IPS-15b (cell line): ENCODE results near the gene ANKRD60.

Experiments used
- H3K27me3 ChIP-seq: one replicate; pipeline ENCODE4 v1.6.1; 2013; ENCODE audit warnings: low read length; ENCODE audit not compliant: control insufficient read depth, insufficient read depth
- H3K36me3 ChIP-seq: one replicate; pipeline ENCODE4 v1.6.1; 2013; ENCODE audit warnings: low read length; ENCODE audit not compliant: control insufficient read depth, insufficient read depth
- H3K4me1 ChIP-seq: one replicate; pipeline ENCODE4 v1.6.1; 2013; ENCODE audit warnings: mild to moderate bottlenecking, low read length; ENCODE audit not compliant: control insufficient read depth, insufficient read depth
- H3K4me3 ChIP-seq: one replicate; pipeline ENCODE4 v1.5.1; 2013; ENCODE audit warnings: low read depth, low read length
- H3K9ac ChIP-seq: one replicate; pipeline ENCODE4 v1.6.1; 2013; ENCODE audit warnings: low read depth, mild to moderate bottlenecking, low read length
- H3K9me3 ChIP-seq: one replicate; pipeline ENCODE4 v1.6.1; 2013; ENCODE audit warnings: mild to moderate bottlenecking, low read length; ENCODE audit not compliant: control insufficient read depth, insufficient read depth

Gene ANKRD60

DNA sequence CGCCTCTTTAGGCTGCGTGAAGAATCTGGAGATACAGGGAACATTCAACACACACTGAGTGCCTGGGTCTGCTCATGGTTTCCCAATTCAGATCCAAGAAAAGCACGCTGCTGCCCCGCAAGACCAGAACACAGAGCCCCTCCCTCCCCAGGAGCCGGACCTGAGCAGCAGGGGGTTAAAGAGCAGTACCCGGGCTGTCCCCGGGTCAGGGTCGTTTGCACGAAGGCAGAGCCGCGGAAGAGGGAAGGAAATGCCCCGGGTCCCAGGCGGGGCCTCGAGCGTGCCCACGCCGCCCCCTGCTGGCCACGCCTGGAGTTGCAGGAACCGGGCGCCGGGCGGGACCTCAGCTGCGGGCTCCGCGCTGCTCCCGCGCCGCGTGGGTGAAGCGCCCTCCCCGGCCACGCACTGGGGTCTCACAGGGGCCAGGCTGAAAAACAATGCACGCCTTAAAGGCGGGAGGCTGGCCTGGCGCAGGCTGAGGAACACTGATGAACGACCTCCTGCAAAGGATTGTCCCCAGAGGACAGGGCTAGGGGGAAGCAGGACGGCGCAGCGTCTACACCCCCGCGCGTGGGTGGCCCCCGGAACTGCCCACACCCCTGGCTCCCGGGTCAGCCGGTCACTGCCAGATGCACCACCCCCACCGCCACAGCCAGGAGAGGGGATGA is 48.9 kb downstream of the ANKRD60 start:
- Histone ChIP-seq H3K4me3 (peak overlapping the region; percentile 53), H3K27me3 (peaks cover 21% of the 10 kb centered on the region), H3K9me3 (no peaks in the 10 kb centered on the region), H3K4me1 (peaks cover 14% of the 10 kb centered on the region), H3K36me3 (no peaks in the 10 kb centered on the region), H3K9ac (peak overlapping the region; percentile 81)

DNA sequence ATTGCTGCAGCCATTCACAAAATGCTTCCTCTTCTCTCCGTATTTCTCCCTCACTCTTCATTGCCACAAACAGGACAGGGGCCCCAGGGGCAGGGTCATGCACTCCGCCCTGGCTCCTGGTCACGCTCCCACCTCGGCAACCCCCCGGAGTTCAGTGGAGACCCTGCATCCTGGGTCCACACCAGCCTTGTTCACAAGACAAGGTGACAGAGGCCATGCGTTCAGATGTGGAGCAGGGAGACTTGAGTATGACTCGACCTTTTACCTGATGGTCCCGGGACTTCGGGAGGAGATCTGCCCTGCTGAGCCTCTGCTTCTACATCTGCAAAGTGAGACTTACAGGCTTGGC is 49.4 kb downstream of the ANKRD60 start:
- Histone ChIP-seq H3K9ac (no peak overlapping the region), H3K4me3 (peak overlapping the region; percentile 53), H3K27me3 (peaks cover 21% of the 10 kb centered on the region), H3K4me1 (peaks cover 14% of the 10 kb centered on the region), H3K36me3 (no peaks in the 10 kb centered on the region), H3K9me3 (no peaks in the 10 kb centered on the region)

DNA sequence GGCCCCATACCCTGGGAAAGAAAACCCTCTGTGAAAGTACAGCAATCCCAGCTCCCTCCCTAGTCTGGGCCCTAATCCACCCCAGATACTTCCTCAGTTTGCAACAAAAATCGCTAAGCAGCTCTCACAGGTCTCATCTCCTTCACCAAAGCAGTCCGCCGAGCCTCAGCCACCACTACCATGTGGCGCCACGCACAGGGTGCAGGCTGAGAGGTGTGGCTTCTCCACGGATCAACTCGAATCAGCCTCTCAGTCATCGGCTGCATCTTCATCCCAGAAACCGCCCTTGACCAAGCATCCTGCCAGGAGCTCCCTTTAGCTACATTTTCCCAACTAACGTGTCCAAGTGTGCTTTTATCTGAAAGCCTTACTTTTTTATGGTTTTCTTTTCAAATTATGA is 50.7 kb downstream of the ANKRD60 start:
- Histone ChIP-seq H3K36me3 (no peaks in the 10 kb centered on the region), H3K9ac (no peak overlapping the region), H3K4me1 (peaks cover 14% of the 10 kb centered on the region), H3K4me3 (no peak overlapping the region), H3K9me3 (no peaks in the 10 kb centered on the region), H3K27me3 (peaks cover 21% of the 10 kb centered on the region)

DNA sequence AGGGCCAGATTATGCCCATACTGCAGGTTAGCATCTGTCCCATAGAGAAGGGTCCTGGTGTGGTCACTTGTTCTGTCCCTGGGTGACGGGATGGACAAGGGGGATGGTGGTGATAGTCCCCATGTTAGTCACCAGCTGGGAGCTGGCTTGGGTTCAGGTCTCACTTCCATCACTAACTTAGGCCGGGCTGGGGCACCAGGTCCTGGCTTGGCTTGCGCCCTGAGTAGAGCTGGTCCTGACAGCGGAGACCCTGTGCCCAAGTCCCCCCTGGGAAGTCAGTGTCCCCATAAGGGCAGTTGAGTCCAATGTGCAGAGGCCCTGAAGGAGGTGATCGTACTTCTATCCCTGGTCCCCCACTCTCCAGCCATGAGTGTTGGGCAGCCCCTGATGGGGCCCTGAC is 52.6 kb downstream of the ANKRD60 start:
- Histone ChIP-seq H3K27me3 (peaks cover 21% of the 10 kb centered on the region), H3K36me3 (no peaks in the 10 kb centered on the region), H3K9me3 (no peaks in the 10 kb centered on the region), H3K4me1 (peaks cover 14% of the 10 kb centered on the region), H3K4me3 (no peak overlapping the region), H3K9ac (no peak overlapping the region)

DNA sequence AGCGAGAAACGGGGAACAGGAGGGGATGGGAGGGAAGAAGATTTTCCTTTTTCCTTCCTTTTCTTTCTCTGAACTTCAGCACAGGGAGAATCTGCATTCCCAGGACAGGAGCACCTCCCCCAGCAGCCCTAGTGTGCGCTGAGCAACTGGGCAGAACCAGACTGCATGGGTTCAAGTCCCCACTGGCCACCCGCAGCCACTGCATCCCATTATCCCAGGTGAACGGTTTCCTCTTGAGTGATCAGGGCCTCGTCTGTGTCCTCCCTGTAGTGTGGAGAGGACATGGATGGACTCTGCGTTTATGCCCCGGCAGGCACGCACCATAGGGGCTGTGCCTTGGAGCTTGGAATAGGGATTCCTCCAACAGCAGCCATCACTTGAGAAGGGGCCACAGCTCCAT is 53.0 kb downstream of the ANKRD60 start:
- H3K27me3 ChIP-seq, result peaks cover 21% of the 10 kb centered on the region
- H3K9ac ChIP-seq, result no peak overlapping the region
- H3K4me3 ChIP-seq, result no peak overlapping the region
- H3K9me3 ChIP-seq, result no peaks in the 10 kb centered on the region
- H3K36me3 ChIP-seq, result no peaks in the 10 kb centered on the region
- peaks cover 14% of the 10 kb centered on the region for H3K4me1 ChIP-seq

DNA sequence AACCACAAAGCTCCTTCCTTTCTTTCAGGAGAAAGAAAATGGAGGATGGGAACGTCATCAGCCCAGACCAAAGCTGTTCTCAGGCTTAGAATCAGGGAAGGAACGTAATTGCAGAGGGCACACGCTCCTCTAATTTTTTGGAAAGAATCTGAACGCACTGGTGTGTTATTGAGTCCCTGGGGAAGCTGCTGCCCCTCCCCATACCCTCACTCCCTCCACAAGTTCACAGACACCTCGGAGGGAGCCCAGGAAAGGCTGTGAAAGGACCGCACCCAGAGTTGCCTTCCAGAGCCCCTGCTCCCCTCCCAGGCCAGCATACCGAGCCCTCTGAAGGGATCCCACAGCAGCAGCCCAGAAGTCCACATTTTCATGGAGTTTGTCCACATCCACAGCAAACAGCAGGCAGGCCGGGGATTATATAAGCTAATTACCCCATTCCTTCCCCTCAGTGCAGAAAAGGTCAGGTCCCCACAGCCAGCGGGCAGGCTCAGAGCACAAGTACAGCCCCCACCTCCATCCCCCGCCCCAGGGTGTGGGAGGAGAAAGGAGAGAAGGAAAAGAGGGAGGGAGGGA is 53.7 kb downstream of the ANKRD60 start:
- no peaks in the 10 kb centered on the region for H3K36me3 ChIP-seq
- peak overlapping the region; percentile 16 for H3K9ac ChIP-seq
- H3K9me3 ChIP-seq, result no peaks in the 10 kb centered on the region
- no peak overlapping the region for H3K4me3 ChIP-seq
- peaks cover 14% of the 10 kb centered on the region for H3K27me3 ChIP-seq
- H3K4me1 ChIP-seq, result peaks cover 14% of the 10 kb centered on the region

DNA sequence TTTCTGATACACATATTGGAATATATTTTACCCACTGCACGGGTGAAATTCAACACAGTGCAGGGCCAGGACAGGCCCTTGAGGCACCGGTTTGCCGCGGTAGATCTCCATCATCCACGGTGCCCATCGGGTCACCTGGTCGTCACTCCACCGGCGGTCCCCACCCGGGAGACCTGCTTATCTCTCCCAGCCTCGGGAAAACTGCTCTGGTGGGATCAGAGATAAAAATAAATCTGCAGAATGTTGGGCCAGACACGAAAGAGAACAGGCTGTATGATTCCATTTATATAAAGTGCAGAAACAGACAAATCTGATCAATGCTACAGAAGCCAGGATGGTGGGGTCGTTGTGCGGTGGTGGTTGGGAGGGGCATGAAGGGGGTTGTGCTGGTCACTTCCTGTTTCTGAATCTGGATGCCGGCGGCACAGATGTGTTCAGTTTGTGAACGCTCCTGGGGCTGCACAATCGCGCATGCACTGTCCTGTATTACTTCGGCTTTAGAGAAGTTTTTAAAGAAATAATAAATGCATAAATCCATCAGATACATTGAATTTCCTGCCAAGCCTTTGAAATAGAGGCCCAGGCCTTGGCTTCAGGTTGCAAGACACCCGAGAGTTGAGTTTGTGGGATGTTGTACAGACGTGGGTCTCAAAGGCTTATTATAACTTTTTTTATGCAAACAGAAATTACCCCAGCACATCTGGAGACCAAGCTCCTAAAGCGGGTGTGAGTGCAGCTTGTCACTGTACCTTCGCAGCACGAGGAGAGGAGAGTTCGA is 54.3 kb downstream of the ANKRD60 start:
- Histone ChIP-seq H3K9me3 (no peaks in the 10 kb centered on the region), H3K4me1 (peaks cover 12% of the 10 kb centered on the region), H3K36me3 (no peaks in the 10 kb centered on the region), H3K4me3 (no peak overlapping the region), H3K9ac (no peak overlapping the region), H3K27me3 (peaks cover 12% of the 10 kb centered on the region)

DNA sequence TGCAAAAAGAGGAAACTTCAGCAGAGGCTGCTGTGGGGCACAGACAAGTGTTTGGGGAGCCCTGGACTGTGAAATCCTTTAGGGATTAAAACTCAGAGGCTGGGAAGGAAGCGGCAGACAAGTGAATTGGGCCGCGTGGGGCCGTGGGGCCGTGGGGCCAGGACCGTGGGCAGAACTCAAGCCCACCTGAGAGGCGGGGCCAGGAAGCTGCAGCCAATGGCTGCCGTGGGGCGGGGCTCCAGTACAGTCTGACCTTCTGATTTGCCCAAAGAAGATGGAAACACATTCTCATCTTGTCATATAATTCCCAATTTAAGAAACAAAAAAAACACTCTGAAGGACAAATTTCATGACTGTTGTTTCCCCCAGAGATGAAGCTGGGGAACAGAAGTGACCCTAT is 55.4 kb downstream of the ANKRD60 start:
- no peaks in the 10 kb centered on the region for H3K36me3 ChIP-seq
- peaks cover 1% of the 10 kb centered on the region for H3K27me3 ChIP-seq
- no peak overlapping the region for H3K4me3 ChIP-seq
- no peak overlapping the region for H3K9ac ChIP-seq
- H3K9me3 ChIP-seq, result no peaks in the 10 kb centered on the region
- H3K4me1 ChIP-seq, result peaks cover 11% of the 10 kb centered on the region

DNA sequence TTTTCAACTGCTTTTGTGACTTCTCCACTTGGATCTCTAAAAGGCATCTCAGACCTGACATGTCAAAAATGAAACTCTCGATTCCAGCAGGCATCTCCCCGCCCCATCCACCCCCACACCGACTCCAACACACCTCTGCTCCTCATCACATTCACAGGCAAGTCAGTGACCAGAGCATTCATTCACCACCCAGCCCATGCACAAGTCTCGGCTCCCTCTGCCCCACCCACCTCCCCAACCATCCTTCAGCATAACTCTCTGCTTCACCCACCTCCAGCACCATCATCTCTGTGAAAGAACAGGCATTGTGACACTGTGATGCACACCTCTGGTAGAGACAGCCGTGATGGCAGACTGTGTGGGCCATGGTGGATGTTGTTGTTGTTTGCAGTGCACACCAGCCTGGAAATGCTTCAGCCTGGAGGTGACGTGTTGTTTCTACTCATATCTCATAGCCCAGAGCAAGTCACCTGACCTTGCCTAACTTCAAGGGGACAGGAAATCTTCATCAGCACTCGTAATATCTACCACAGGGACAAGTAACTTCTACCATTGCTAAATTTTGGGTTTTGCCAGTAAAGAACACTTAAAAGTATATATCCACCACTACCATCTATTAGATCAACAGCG is 56.5 kb downstream of the ANKRD60 start:
- Histone ChIP-seq H3K27me3 (no peaks in the 10 kb centered on the region), H3K4me1 (peaks cover 11% of the 10 kb centered on the region), H3K9me3 (no peaks in the 10 kb centered on the region), H3K4me3 (no peak overlapping the region), H3K36me3 (no peaks in the 10 kb centered on the region), H3K9ac (no peak overlapping the region)

DNA sequence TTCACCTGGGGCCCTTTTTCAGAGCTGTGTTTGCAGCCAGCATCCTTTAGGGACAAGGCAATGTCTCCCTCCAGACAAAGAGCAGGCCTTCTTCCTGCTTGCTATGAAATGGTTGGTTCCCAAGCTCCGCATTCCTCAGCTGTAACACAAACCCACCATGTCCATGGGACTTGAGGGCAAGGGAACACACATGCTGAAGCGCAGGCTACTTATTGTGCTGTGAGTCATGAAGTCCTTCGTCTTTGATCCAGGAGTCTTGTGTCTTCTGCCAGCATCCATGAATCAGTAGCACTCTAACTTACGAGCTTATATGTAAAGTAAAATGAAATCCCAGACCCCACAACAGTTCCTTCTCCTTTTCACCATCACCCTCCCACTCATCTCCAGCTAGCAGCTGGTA is 59.0 kb downstream of the ANKRD60 start:
- Histone ChIP-seq H3K27me3 (peaks cover 2% of the 10 kb centered on the region), H3K4me3 (no peak overlapping the region), H3K9me3 (no peaks in the 10 kb centered on the region), H3K9ac (no peak overlapping the region), H3K36me3 (no peaks in the 10 kb centered on the region), H3K4me1 (no peaks in the 10 kb centered on the region)

DNA sequence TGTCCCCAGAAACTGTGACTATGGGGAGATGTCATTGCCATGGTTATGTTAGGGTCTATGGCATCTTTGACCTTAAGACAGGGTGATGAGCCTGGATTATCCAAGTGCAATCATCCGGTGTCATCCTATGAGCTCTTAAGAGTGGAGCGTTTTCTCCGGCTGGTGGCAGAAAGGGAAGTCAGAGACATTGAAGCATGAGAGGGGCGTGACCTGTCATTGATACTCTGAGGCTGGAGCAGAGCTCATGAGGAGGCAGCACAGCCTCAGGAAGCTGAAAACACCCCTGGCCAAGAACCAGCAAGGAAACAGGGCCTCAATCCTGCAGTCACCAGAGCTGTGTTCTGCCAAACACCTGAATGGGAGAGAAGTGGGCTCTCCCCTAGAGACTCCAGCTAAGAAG is 59.6 kb downstream of the ANKRD60 start:
- H3K9me3 ChIP-seq, result no peaks in the 10 kb centered on the region
- no peak overlapping the region for H3K4me3 ChIP-seq
- H3K36me3 ChIP-seq, result no peaks in the 10 kb centered on the region
- H3K4me1 ChIP-seq, result no peaks in the 10 kb centered on the region
- peaks cover 2% of the 10 kb centered on the region for H3K27me3 ChIP-seq
- no peak overlapping the region for H3K9ac ChIP-seq
